DOHH2 (cell line): Measurements from ENCODE around the gene GAS7.

Experiments used
- H3F3A ChIP-seq: fragments of 200-600 bp; sonication (generic), shearing (Covaris generic); 2 replicates; pipeline ENCODE4 v1.6.0; 2016; ENCODE audit warnings: antibody characterized with exemption, mild to moderate bottlenecking; ENCODE audit not compliant: control insufficient read depth, insufficient read depth
- H3K27ac ChIP-seq: fragments of 200-600 bp; sonication (generic); 2 replicates; pipeline ENCODE4 v1.5.1; 2014; ENCODE audit warnings: low read depth, mild to moderate bottlenecking, low read length, moderate library complexity
- H3K27me3 ChIP-seq: fragments of 200-600 bp; sonication (generic); 2 replicates; pipeline ENCODE4 v1.6.1; 2014; ENCODE audit warnings: mild to moderate bottlenecking, low read length, mixed read lengths; ENCODE audit not compliant: control insufficient read depth
- H3K36me3 ChIP-seq: fragments of 200-600 bp; sonication (generic); 2 replicates; pipeline ENCODE4 v1.6.1; 2014; ENCODE audit warnings: mild to moderate bottlenecking, low read length, moderate library complexity, mixed read lengths; ENCODE audit not compliant: control insufficient read depth
- H3K4me1 ChIP-seq: fragments of 200-600 bp; sonication (generic); 2 replicates; pipeline ENCODE4 v1.6.1; 2014; ENCODE audit warnings: mild to moderate bottlenecking, low read length, mixed read lengths; ENCODE audit not compliant: control insufficient read depth
- H3K4me2 ChIP-seq: fragments of 200-600 bp; sonication (generic); 2 replicates; pipeline ENCODE4 v1.6.0; 2014; ENCODE audit warnings: mild to moderate bottlenecking, low read length, moderate library complexity
- H3K4me3 ChIP-seq: fragments of 200-600 bp; sonication (generic); 2 replicates; pipeline ENCODE4 v1.5.1; 2014; ENCODE audit warnings: mild to moderate bottlenecking, low read length, mixed read lengths
- H3K79me2 ChIP-seq: fragments of 200-600 bp; sonication (generic); 2 replicates; pipeline ENCODE4 v1.6.1; 2014; ENCODE audit warnings: mild to moderate bottlenecking, low read length, mixed read lengths; ENCODE audit not compliant: control insufficient read depth
- H3K9me2 ChIP-seq: fragments of 200-600 bp; sonication (generic); replicated peaks from 2 replicates; pipeline ENCODE4 v1.6.1; 2014; ENCODE audit warnings: mild to moderate bottlenecking, low read length, mixed read lengths; ENCODE audit not compliant: control insufficient read depth
- H3K9me3 ChIP-seq: fragments of 200-600 bp; sonication (generic); 2 replicates; pipeline ENCODE4 v1.6.1; 2014; ENCODE audit warnings: antibody characterized with exemption, low read length, mixed read lengths; ENCODE audit not compliant: control insufficient read depth, insufficient read depth
- H4K20me1 ChIP-seq: fragments of 200-600 bp; sonication (generic); 2 replicates; pipeline ENCODE4 v1.6.0; 2014; ENCODE audit warnings: low read depth, mild to moderate bottlenecking, antibody characterized with exemption, low read length, moderate library complexity; ENCODE audit not compliant: control insufficient read depth, insufficient read depth
- EZH2phosphoT487 ChIP-seq: fragments of 200-600 bp; sonication (generic); IDR thresholded peaks from 2 replicates; pipeline ENCODE4 v1.6.1; 2017; ENCODE audit warnings: borderline replicate concordance, mild to moderate bottlenecking, antibody characterized with exemption, low read length, moderate library complexity, mixed read lengths
- TF ChIP-seq, protein P1 (sequence below): fragments of 200-600 bp; sonication (generic); IDR thresholded peaks from one replicate; pipeline ENCODE4 v1.5.1; 2014; ENCODE audit warnings: antibody characterized with exemption, mild to moderate bottlenecking, low read depth, low read length; ENCODE audit not compliant: poor library complexity, severe bottlenecking

GAS7 gene

DNA sequence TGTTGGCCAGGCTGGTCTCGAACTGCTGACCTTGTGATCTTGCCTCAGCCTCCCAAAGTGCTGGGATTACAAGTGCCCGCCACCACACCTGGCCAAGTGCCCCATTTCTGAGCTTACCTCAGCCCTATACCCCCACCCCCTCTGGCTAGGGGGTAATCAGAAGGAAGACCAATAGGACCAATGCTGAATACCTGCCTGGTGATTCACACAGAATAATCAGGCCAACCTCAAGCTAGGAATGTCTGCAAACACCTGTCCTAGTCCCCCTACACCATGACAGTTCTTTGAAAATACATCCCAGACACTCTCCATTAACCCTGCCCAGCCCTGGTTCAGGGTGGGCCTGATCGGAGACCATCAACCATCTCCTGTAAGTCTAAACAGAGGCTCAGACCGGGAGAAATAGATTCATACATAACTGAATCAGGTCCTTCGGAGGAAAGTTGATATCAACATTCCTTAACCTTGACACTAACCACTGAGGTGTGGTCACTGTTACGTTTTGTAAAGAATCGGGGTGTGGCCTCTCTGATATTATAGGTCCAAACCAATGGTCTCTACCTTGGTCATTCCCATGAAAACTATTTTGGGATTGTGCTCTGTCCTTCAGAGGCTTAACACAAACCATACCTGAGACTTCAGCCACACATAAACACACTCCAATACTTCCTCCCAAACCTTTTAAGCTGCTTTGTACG, 130.8 kb downstream of the GAS7 start:
- Histone ChIP-seq H3K36me3 (no peaks in the 10 kb centered on the region), H3K4me3 (no peak overlapping the region), H3K4me1 (no peaks in the 10 kb centered on the region), H3K9me2 (no peaks in the 10 kb centered on the region), H3K27me3 (no peaks in the 10 kb centered on the region), H3K4me2 (no peak overlapping the region), H4K20me1 (no peaks in the 10 kb centered on the region), H3K79me2 (no peaks in the 10 kb centered on the region), H3F3A (no peaks in the 10 kb centered on the region), H3K27ac (no peak overlapping the region), H3K9me3 (no peaks in the 10 kb centered on the region)
- TF ChIP-seq, protein P1, sequence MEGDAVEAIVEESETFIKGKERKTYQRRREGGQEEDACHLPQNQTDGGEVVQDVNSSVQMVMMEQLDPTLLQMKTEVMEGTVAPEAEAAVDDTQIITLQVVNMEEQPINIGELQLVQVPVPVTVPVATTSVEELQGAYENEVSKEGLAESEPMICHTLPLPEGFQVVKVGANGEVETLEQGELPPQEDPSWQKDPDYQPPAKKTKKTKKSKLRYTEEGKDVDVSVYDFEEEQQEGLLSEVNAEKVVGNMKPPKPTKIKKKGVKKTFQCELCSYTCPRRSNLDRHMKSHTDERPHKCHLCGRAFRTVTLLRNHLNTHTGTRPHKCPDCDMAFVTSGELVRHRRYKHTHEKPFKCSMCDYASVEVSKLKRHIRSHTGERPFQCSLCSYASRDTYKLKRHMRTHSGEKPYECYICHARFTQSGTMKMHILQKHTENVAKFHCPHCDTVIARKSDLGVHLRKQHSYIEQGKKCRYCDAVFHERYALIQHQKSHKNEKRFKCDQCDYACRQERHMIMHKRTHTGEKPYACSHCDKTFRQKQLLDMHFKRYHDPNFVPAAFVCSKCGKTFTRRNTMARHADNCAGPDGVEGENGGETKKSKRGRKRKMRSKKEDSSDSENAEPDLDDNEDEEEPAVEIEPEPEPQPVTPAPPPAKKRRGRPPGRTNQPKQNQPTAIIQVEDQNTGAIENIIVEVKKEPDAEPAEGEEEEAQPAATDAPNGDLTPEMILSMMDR: no peak
- TF ChIP-seq EZH2phosphoT487: no peak

DNA sequence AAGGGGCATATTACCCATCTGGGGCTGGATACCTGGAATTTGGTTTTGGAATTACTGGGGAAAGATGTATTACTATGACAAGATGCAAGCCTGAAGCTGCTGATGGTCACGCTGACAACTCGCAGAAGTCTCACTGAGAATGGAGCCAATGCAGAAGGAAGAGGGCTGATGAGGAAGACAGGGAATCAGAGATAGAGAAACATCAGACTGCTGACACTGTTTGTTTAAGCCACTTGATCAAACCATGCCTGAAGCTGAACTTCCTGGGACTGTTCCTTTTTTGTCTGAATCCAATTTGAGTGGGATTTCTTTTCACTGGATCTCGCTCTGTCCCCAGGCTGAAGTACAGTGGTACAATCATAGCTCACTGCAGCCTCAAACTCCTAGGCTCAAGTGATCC, 133.9 kb downstream of the GAS7 start:
- Histone ChIP-seq H3K9me3 (no peaks in the 10 kb centered on the region), H3K4me3 (no peak overlapping the region), H3F3A (no peaks in the 10 kb centered on the region), H3K4me2 (no peak overlapping the region), H3K36me3 (no peaks in the 10 kb centered on the region), H3K4me1 (peaks cover 4% of the 10 kb centered on the region), H3K9me2 (no peaks in the 10 kb centered on the region), H4K20me1 (no peaks in the 10 kb centered on the region), H3K79me2 (no peaks in the 10 kb centered on the region), H3K27me3 (no peaks in the 10 kb centered on the region), H3K27ac (no peak overlapping the region)
- TF ChIP-seq, protein P1: no peak
- no peak for TF ChIP-seq EZH2phosphoT487

DNA sequence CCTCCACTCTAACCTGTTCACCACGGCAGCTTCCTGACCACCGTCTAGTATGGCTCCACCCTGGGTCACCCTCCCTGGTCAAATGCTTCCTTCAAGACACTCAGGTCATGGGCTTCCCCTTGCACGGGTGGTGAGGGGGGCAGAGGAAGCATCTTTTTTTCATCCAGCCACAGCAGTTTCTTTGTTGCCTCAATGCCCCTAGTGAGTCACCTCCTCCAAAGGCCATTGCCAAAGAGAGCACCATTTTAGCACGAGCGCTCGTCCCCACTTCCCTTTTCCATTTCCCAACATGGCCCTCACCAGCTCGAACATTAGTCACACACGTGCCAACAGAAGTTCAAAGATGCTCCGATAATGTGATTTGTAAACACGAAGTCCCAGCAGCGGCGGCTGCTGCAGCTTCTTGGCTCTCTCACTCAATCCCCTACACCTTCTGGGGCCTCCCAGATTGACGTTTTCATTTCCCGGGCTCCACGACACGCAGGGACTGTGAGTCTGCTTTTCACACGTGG, 134.6 kb downstream of the GAS7 start:
- Histone ChIP-seq H3K4me1 (peaks cover 12% of the 10 kb centered on the region), H3F3A (no peaks in the 10 kb centered on the region), H3K79me2 (no peaks in the 10 kb centered on the region), H3K9me2 (no peaks in the 10 kb centered on the region), H3K27ac (no peak overlapping the region), H4K20me1 (no peaks in the 10 kb centered on the region), H3K4me3 (no peak overlapping the region), H3K9me3 (no peaks in the 10 kb centered on the region; the same call in 1 of the 2 replicates), H3K27me3 (no peaks in the 10 kb centered on the region), H3K36me3 (no peaks in the 10 kb centered on the region), H3K4me2 (no peak overlapping the region)
- TF ChIP-seq EZH2phosphoT487: no peak
- TF ChIP-seq, protein P1: no peak
